ENCODE data around the gene YBEY. TPM values are rescaled to one million over a fixed set of nuclear protein-coding genes. Genes with fewer than 3 reads are reported as not detected.

The YBEY gene
- total RNA-seq, 6 donors from 2014 or later = 7.7 to 26.2 (median 10.8) TPM

DNA sequence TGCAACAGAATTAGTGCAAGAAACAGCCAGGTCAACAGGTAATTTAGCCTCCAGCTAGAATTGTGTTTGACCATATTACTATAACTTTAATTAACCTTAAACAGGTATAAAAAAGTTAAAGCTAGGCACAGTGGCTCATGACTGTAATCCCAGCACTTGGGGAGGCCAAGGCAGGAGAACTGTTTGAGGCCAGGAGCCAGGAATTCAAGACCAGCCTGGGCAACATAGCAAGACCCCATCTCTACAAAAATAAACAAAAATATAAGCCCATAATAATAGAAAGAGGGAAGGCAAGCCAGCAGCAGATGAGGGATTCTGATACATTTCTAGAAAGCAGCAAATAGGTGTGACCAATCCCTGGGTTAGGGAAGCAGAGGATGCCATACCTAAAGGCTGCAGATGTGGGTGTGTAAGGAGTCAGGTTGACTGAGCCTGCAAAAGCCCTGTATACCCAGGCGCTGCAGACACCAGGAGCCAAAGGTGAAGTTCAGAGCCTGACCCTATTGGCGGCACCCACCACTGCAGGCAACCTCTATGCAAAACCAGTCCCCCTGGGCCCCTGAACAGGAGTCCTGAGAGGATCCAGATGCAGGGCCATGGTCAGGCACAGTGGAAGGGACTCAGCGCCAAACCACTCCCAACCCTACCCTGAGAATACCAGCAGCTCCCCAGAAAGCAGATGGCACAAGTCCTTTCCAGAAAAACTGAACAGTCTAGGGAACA, 38.3 kb upstream of the YBEY start:
- no peak overlapping the region for H3K27ac ChIP-seq
- no peaks in the 10 kb centered on the region for H3K4me1 ChIP-seq
- H3K9me3 ChIP-seq = no peaks in the 10 kb centered on the region
- no peaks in the 10 kb centered on the region for H3K27me3 ChIP-seq
- DNase-seq = no peak
- ATAC-seq (ENCODE audit: low FRiP score in 2 of 2) = no peak
- TF ChIP-seq CTCF (IDR thresholded peaks at IDR 0.05) (no peak), POLR2A (IDR thresholded peaks at IDR 0.05) (no peak), POLR2AphosphoS5 (IDR thresholded peaks at IDR 0.05) (no peak), EP300 (IDR thresholded peaks at IDR 0.05) (no peak)
- H3K4me3 ChIP-seq = no peak overlapping the region
- H3K36me3 ChIP-seq = peaks cover 30 to 99% (median 74%) of the 10 kb centered on the region in 4 donors
- 100% methylated on average over 3 of the region's 3 CpGs for WGBS, 2 donors

GRCh38 chr21:46248422-46248782, 37.7 kb upstream of the YBEY start:
- Histone ChIP-seq H3K9me3 (no peaks in the 10 kb centered on the region), H3K27ac (no peak overlapping the region), H3K27me3 (no peaks in the 10 kb centered on the region), H3K4me3 (no peak overlapping the region), H3K4me1 (no peaks in the 10 kb centered on the region), H3K36me3 (peaks cover 29 to 99% (median 72%) of the 10 kb centered on the region in 4 donors)
- 77 to 79% methylated on average over 1 of the region's 1 CpG for WGBS, 2 donors
- no peak for DNase-seq
- no peak for ATAC-seq (ENCODE audit: low FRiP score in 2 of 2)
- TF ChIP-seq EP300 (IDR thresholded peaks at IDR 0.05) = no peak

- Histone ChIP-seq H3K9me3 (no peaks in the 10 kb centered on the region), H3K27ac (no peak overlapping the region), H3K36me3 (peaks cover 29 to 99% (median 72%) of the 10 kb centered on the region in 4 donors), H3K4me3 (no peak overlapping the region), H3K27me3 (no peaks in the 10 kb centered on the region), H3K4me1 (no peaks in the 10 kb centered on the region)
- DNase-seq = no peak
- no peak for TF ChIP-seq POLR2AphosphoS5 (IDR thresholded peaks at IDR 0.05)
- no peak for TF ChIP-seq EP300 (IDR thresholded peaks at IDR 0.05)
- no peak for TF ChIP-seq CTCF (IDR thresholded peaks at IDR 0.05)
- TF ChIP-seq POLR2A (IDR thresholded peaks at IDR 0.05) = no peak
- no peak for ATAC-seq (ENCODE audit: low FRiP score in 2 of 2)
- 85 to 92% methylated on average over 2 of the region's 2 CpGs for WGBS, 2 donors
Measured at GRCh38 chr21:46248827-46249226, 37.3 kb upstream of the YBEY start.

GRCh38 chr21:46250146-46250725, 35.9 kb upstream of the YBEY start:
- WGBS, 2 donors = 81 to 88% methylated on average over 6 of the region's 6 CpGs
- no peaks in the 10 kb centered on the region for H3K9me3 ChIP-seq
- H3K4me3 ChIP-seq = no peak overlapping the region
- no peaks in the 10 kb centered on the region for H3K27me3 ChIP-seq
- H3K4me1 ChIP-seq = no peaks in the 10 kb centered on the region
- ATAC-seq (ENCODE audit: low FRiP score in 2 of 2) (no peak), DNase-seq (no peak)
- no peak overlapping the region for H3K27ac ChIP-seq
- TF ChIP-seq POLR2A (IDR thresholded peaks at IDR 0.05) = no peak
- TF ChIP-seq EP300 (IDR thresholded peaks at IDR 0.05) = no peak
- no peak for TF ChIP-seq POLR2AphosphoS5 (IDR thresholded peaks at IDR 0.05)
- no peak for TF ChIP-seq CTCF (IDR thresholded peaks at IDR 0.05)
- H3K36me3 ChIP-seq = peaks cover 29 to 99% (median 72%) of the 10 kb centered on the region in 4 donors

- TF ChIP-seq CTCF (IDR thresholded peaks at IDR 0.05) = no peak
- TF ChIP-seq POLR2A (IDR thresholded peaks at IDR 0.05) = no peak
- TF ChIP-seq POLR2AphosphoS5 (IDR thresholded peaks at IDR 0.05) = no peak
- no peak for TF ChIP-seq EP300 (IDR thresholded peaks at IDR 0.05)
- Histone ChIP-seq H3K4me1 (no peaks in the 10 kb centered on the region), H3K36me3 (peaks cover 47 to 100% (median 77%) of the 10 kb centered on the region in 4 donors)
Measured at GRCh38 chr21:46252840-46253239, 33.3 kb upstream of the YBEY start.

More at GRCh38 chr21:46252840-46253239, 33.3 kb upstream of the YBEY start:
- Histone ChIP-seq H3K27ac (no peak overlapping the region), H3K9me3 (no peaks in the 10 kb centered on the region), H3K27me3 (no peaks in the 10 kb centered on the region), H3K4me3 (no peak overlapping the region)
- no peak for DNase-seq
- ATAC-seq (ENCODE audit: low FRiP score in 2 of 2) = no peak
- WGBS, 2 donors = 88 to 99% methylated on average over 4 of the region's 4 CpGs

Measured in upper lobe of left lung (tissue), 6 donors.